ENCODE measurements around the gene NOBOX.

DNA sequence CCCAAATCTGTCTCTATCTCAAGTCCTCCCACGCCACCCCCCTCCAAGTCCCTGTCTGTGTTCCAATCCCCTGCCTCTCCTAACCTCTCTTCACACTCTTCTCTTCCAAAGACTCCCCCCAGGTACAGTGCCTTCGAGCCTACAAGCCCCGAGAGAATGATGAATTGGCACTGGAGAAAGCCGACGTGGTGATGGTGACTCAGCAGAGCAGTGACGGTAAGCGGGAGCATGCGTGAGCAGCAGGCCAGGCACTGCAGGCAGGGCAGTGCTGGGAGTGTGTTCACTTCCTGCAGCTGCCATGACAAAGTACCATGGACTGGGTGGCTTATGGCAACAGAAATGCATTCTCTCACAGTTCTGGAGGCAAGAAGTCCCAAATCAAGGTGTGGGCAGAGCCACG is 24.8 kb downstream of the NOBOX start:
- TF ChIP-seq CTCF (optimal IDR thresholded peaks at IDR 0.05 in 1 of 3, IDR thresholded peaks at IDR 0.05 in 1 of 3, conservative IDR thresholded peaks at IDR 0.05 in 1 of 3; ENCODE audit: extremely low read depth in 1 of 3, insufficient read depth in 2 of 3, low read length in 3 of 3) (no peak), EZH2 (IDR thresholded peaks at IDR 0.05; ENCODE audit: low read length) (no peak)
